GM12878 (cell line): ENCODE measurements around the gene HSD17B1. TPM values are rescaled to one million over a fixed set of nuclear protein-coding genes. Genes with fewer than 3 reads are reported as not detected.
A peak's percentile ranks its signal among the peaks of the same experiment; 100 is the strongest.

ENCODE experiments used
- ATF7 ChIP-seq: fragments of 450-650 bp; IDR thresholded peaks from 2 replicates; pipeline ENCODE4 v1.6.1; 2016; ENCODE audit warnings: low read depth, mild to moderate bottlenecking
- BACH1 ChIP-seq: fragments of 450-650 bp; IDR thresholded peaks from 2 replicates; pipeline ENCODE4 v1.6.1; 2017; ENCODE audit warnings: mild to moderate bottlenecking, borderline replicate concordance
- BHLHE40 ChIP-seq, 2 experiments: fragments of 450-650 bp in 1 of 2; IDR thresholded peaks; 2 replicates each; pipeline ENCODE4 v1.6.1; 2011 to 2017; ENCODE audit warnings: low read depth in 2 of 2, borderline replicate concordance in 1 of 2, improper control_type of control experiment in 1 of 2, low read length in 1 of 2, mild to moderate bottlenecking in 1 of 2
- CBFB ChIP-seq: IDR thresholded peaks from 2 replicates; pipeline ENCODE4 v1.6.1; 2016; ENCODE audit warnings: antibody characterized with exemption, low read depth
- CHD1 ChIP-seq: IDR thresholded peaks from 2 replicates; pipeline ENCODE4 v1.6.1; 2012; ENCODE audit warnings: low read depth, low read length, improper control_type of control experiment
- EED ChIP-seq: sonication (generic); IDR thresholded peaks from 2 replicates; pipeline ENCODE4 v1.6.1; 2016; ENCODE audit warnings: antibody characterized with exemption, low read depth
- HDAC2 ChIP-seq: fragments of 200-600 bp; sonication (generic); IDR thresholded peaks from 2 replicates; pipeline ENCODE4 v1.6.1; 2017
- HDAC6 ChIP-seq: fragments of 200-600 bp; sonication (generic); IDR thresholded peaks from one replicate; pipeline ENCODE4 v1.8.0; 2017; ENCODE audit warnings: antibody characterized with exemption; ENCODE audit not compliant: unreplicated experiment
- HDGF ChIP-seq: fragments of 450-650 bp; IDR thresholded peaks from 2 replicates; pipeline ENCODE4 v1.6.1; 2016; ENCODE audit warnings: antibody characterized with exemption
- IKZF2 ChIP-seq, 2 experiments: fragments of 450-650 bp; IDR thresholded peaks; 2 replicates each; pipeline ENCODE4 v1.6.1; 2017; ENCODE audit warnings: mild to moderate bottlenecking in 2 of 2, moderate library complexity in 2 of 2
- KDM1A ChIP-seq: fragments of 200-600 bp; sonication (generic); IDR thresholded peaks from 2 replicates; pipeline ENCODE4 v1.6.1; 2016; ENCODE audit warnings: borderline replicate concordance
- MEF2B ChIP-seq: fragments of 450-650 bp; IDR thresholded peaks from 2 replicates; pipeline ENCODE4 v1.6.1; 2018; ENCODE audit warnings: mild to moderate bottlenecking, moderate library complexity; ENCODE audit not compliant: partially characterized antibody, poor library complexity, severe bottlenecking
- NBN ChIP-seq: fragments of 450-650 bp; IDR thresholded peaks from 2 replicates; pipeline ENCODE4 v1.6.1; 2016
- NFYB ChIP-seq: IDR thresholded peaks from 2 replicates; pipeline ENCODE4 v1.6.1; 2011; ENCODE audit warnings: low read depth, mild to moderate bottlenecking, low read length, improper control_type of control experiment, moderate library complexity; ENCODE audit not compliant: insufficient read depth
- NR2C2 ChIP-seq: IDR thresholded peaks from 2 replicates; pipeline ENCODE4 v1.6.1; 2011; ENCODE audit warnings: borderline replicate concordance, low read depth; ENCODE audit not compliant: control insufficient read depth, insufficient read length
- POU2F2 ChIP-seq: IDR thresholded peaks from 3 replicates; pipeline ENCODE4 v1.6.1; 2011; ENCODE audit warnings: low read depth, mild to moderate bottlenecking, low read length, borderline replicate concordance
- RCOR1 ChIP-seq: conservative IDR thresholded peaks from 2 replicates; pipeline ENCODE4 v1.6.1; 2012; ENCODE audit warnings: low read depth, low read length, improper control_type of control experiment
- SIX5 ChIP-seq: IDR thresholded peaks from 2 replicates; pipeline ENCODE4 v1.6.1; 2011; ENCODE audit warnings: mild to moderate bottlenecking, low read depth, low read length, moderate library complexity; ENCODE audit not compliant: severe bottlenecking
- SMAD1 ChIP-seq: fragments of 450-650 bp; IDR thresholded peaks from 2 replicates; pipeline ENCODE4 v1.6.1; 2018; ENCODE audit warnings: mild to moderate bottlenecking, low read depth; ENCODE audit not compliant: partially characterized antibody
- SPI1 ChIP-seq: IDR thresholded peaks from 2 replicates; pipeline ENCODE4 v1.6.1; 2011; ENCODE audit warnings: low read depth, mild to moderate bottlenecking, low read length, moderate library complexity, borderline replicate concordance; ENCODE audit not compliant: insufficient read depth
- SREBF2 ChIP-seq: IDR thresholded peaks from 2 replicates; pipeline ENCODE4 v1.6.1; 2012; ENCODE audit warnings: mild to moderate bottlenecking, low read length
- SRF ChIP-seq, 2 experiments: IDR thresholded peaks; 2 replicates each; pipeline ENCODE4 v1.6.1; 2011; ENCODE audit warnings: low read depth in 2 of 2, low read length in 2 of 2, mild to moderate bottlenecking in 1 of 2, moderate library complexity in 1 of 2
- STAT3 ChIP-seq: IDR thresholded peaks from 2 replicates; pipeline ENCODE4 v1.6.1; 2011; ENCODE audit warnings: low read depth, low read length, improper control_type of control experiment
- polyA plus RNA-seq, 11 experiments: library from polyadenylated mRNA; depleted of rRNA in 4 of 11; unstranded in 6 of 11; stranded (reverse) in 5 of 11; fragments of >200 nt; fragmentation: Nextera tagmentation in 4 of 11; fragmentation: Illumina TruSeq in 1 of 11; extraction: Ambion mirVana in 4 of 11; extraction: Trizol in 1 of 11; gene quantifications; 1 replicate in 1 of 11; 2 replicates in 10 of 11; pipeline versions ENCODE4 v1.2.1 to v1.2.3, GENCODE V29; 2011 to 2016; ENCODE audit warnings: inconsistent platforms in 2 of 11, missing spikeins in 2 of 11, low read depth in 1 of 11
- total RNA-seq, 4 experiments: library from RNA; depleted of rRNA in 3 of 4; stranded (reverse); fragments of >200 nt in 3 of 4; fragmentation: Illumina TruSeq in 1 of 4; extraction: Trizol in 1 of 4; gene quantifications; 2 replicates each; pipeline versions ENCODE4 v1.2.1 to v1.2.3, GENCODE V29; 2013 to 2021
- TF ChIP-seq, protein P1 (sequence below): fragments of 450-650 bp; IDR thresholded peaks from 2 replicates; pipeline ENCODE4 v1.6.1; 2016; ENCODE audit warnings: mild to moderate bottlenecking
- TF ChIP-seq, protein P2 (sequence below): fragments of 450-650 bp; IDR thresholded peaks from 2 replicates; pipeline ENCODE4 v1.6.1; 2017; ENCODE audit warnings: antibody characterized with exemption, mild to moderate bottlenecking, moderate library complexity
- TF ChIP-seq, protein P3 (sequence below): fragments of 150-350 bp; IDR thresholded peaks from 2 replicates; pipeline ENCODE4 v1.6.1; 2016; ENCODE audit warnings: low read depth, low read length

Gene HSD17B1
- total and polyA plus RNA-seq, 10 of the 15 experiments (the other 5 are each of a cell fraction or from before 2014, with no cell fraction given): 0.15 to 1.1 (median 0.42) TPM

DNA sequence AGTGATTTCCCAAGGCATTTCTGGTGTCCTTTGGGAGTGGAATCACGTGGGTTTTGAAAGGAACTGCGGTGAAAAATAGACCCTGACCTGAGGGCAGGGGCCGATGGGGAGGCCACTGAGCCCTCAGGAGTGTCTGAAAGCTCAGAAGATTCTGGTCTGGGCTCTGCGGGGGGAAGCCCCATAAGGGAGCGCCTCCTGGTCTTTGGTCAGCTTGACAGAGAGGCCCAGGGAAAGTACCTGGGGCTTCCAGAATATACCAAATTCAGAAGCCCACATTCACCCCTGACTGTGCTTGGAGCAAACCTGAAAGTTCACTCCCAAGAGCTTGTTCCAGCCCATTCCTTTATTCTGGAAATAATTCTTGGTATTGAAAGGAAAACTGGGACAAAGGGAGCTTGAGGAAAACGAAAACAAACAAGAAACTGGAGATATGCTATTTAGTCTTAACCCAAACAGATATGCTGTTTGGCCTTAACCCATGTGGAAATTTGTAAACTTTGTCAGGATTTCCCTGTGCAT, 39.9 kb upstream of the HSD17B1 start (continued):
- TF ChIP-seq, protein P1, sequence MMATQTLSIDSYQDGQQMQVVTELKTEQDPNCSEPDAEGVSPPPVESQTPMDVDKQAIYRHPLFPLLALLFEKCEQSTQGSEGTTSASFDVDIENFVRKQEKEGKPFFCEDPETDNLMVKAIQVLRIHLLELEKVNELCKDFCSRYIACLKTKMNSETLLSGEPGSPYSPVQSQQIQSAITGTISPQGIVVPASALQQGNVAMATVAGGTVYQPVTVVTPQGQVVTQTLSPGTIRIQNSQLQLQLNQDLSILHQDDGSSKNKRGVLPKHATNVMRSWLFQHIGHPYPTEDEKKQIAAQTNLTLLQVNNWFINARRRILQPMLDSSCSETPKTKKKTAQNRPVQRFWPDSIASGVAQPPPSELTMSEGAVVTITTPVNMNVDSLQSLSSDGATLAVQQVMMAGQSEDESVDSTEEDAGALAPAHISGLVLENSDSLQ: no peak
- TF ChIP-seq NBN (no peak), ATF7 (0 out of 2 replicates have a peak, but pooled peaks have one; percentile 15), SRF (IDR thresholded peaks at IDR 0.05; ENCODE audit: low read depth in 2 of 2, low read length in 2 of 2) (no peak), CHD1 (no peak), SMAD1 (no peak), HDGF (no peak), NFYB (no peak), SREBF2 (no peak), SIX5 (no peak), STAT3 (no peak; the same call in 1 of the 2 replicates), HDAC2 (no peak), HDAC6 (no peak), KDM1A (no peak), MEF2B (peak; percentile 73), IKZF2 (IDR thresholded peaks at IDR 0.05) (peak; percentile 81 to 82), BHLHE40 (IDR thresholded peaks at IDR 0.05; ENCODE audit: borderline replicate concordance in 1 of 2, low read depth in 2 of 2, low read length in 1 of 2) (no peak; a peak in 1 of 4 replicates), EED (peak; percentile 86), BACH1 (no peak), NR2C2 (no peak), CBFB (0 out of 2 replicates have a peak, but pooled peaks have one; percentile 23), RCOR1 (no peak), POU2F2 (no peak), SPI1 (no peak)
- TF ChIP-seq, protein P2, sequence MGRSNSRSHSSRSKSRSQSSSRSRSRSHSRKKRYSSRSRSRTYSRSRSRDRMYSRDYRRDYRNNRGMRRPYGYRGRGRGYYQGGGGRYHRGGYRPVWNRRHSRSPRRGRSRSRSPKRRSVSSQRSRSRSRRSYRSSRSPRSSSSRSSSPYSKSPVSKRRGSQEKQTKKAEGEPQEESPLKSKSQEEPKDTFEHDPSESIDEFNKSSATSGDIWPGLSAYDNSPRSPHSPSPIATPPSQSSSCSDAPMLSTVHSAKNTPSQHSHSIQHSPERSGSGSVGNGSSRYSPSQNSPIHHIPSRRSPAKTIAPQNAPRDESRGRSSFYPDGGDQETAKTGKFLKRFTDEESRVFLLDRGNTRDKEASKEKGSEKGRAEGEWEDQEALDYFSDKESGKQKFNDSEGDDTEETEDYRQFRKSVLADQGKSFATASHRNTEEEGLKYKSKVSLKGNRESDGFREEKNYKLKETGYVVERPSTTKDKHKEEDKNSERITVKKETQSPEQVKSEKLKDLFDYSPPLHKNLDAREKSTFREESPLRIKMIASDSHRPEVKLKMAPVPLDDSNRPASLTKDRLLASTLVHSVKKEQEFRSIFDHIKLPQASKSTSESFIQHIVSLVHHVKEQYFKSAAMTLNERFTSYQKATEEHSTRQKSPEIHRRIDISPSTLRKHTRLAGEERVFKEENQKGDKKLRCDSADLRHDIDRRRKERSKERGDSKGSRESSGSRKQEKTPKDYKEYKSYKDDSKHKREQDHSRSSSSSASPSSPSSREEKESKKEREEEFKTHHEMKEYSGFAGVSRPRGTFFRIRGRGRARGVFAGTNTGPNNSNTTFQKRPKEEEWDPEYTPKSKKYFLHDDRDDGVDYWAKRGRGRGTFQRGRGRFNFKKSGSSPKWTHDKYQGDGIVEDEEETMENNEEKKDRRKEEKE: no peak
- TF ChIP-seq, protein P3, sequence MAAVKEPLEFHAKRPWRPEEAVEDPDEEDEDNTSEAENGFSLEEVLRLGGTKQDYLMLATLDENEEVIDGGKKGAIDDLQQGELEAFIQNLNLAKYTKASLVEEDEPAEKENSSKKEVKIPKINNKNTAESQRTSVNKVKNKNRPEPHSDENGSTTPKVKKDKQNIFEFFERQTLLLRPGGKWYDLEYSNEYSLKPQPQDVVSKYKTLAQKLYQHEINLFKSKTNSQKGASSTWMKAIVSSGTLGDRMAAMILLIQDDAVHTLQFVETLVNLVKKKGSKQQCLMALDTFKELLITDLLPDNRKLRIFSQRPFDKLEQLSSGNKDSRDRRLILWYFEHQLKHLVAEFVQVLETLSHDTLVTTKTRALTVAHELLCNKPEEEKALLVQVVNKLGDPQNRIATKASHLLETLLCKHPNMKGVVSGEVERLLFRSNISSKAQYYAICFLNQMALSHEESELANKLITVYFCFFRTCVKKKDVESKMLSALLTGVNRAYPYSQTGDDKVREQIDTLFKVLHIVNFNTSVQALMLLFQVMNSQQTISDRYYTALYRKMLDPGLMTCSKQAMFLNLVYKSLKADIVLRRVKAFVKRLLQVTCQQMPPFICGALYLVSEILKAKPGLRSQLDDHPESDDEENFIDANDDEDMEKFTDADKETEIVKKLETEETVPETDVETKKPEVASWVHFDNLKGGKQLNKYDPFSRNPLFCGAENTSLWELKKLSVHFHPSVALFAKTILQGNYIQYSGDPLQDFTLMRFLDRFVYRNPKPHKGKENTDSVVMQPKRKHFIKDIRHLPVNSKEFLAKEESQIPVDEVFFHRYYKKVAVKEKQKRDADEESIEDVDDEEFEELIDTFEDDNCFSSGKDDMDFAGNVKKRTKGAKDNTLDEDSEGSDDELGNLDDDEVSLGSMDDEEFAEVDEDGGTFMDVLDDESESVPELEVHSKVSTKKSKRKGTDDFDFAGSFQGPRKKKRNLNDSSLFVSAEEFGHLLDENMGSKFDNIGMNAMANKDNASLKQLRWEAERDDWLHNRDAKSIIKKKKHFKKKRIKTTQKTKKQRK: no peak
